Sigmoid colon (tissue), 7 donors: Measurements from ENCODE around the gene CEP85. TPM values are rescaled to one million over a fixed set of nuclear protein-coding genes. Genes with fewer than 3 reads are reported as not detected.

ENCODE experiments used
- DNase-seq: peaks from one replicate; pipeline ENCODE4 v3.0.0-alpha.2; 2019
- H3K27ac ChIP-seq, 4 donors: fragments of 200-600 bp; sonication (generic); one replicate each; pipeline ENCODE4 v1.5.1; 2016 to 2019; ENCODE audit warnings: mild to moderate bottlenecking in 1 of 4
- H3K27me3 ChIP-seq, 3 donors: fragments of 200-600 bp; sonication (generic); one replicate each; pipeline ENCODE4 v1.5.1; 2019; ENCODE audit warnings: mild to moderate bottlenecking in 1 of 3
- H3K36me3 ChIP-seq, 4 donors: fragments of 200-600 bp; sonication (generic); one replicate each; pipeline ENCODE4 v1.5.1; 2016 to 2019
- H3K4me1 ChIP-seq, 4 donors: fragments of 200-600 bp; sonication (generic); one replicate each; pipeline ENCODE4 v1.5.1; 2017 to 2019
- H3K4me3 ChIP-seq, 4 donors: fragments of 200-600 bp; sonication (generic); one replicate each; pipeline ENCODE4 v1.5.1; 2017 to 2019; ENCODE audit warnings: mild to moderate bottlenecking in 2 of 4, moderate library complexity in 1 of 4
- H3K9me3 ChIP-seq, 4 donors: fragments of 200-600 bp in 3 of 4; sonication (generic) in 3 of 4; one replicate each; pipeline versions ENCODE4 v1.5.1 to v1.6.1; 2013 to 2019
- CTCF ChIP-seq, 4 experiments: fragments of 450-650 bp in 3 of 4; fragments of 200-600 bp in 1 of 4; IDR thresholded peaks; one replicate each; pipeline ENCODE4 v1.5.1; 2016 to 2019; ENCODE audit warnings: antibody characterized with exemption in 4 of 4, mild to moderate bottlenecking in 3 of 4, moderate library complexity in 2 of 4
- EP300 ChIP-seq, 4 donors: sonication (generic); formaldehyde crosslinking; IDR thresholded peaks; one replicate each; pipeline ENCODE4 v1.6.1; 2017; ENCODE audit warnings: antibody characterized with exemption in 4 of 4
- POLR2A ChIP-seq, 2 donors: fragments of 450-650 bp; IDR thresholded peaks; one replicate each; pipeline ENCODE4 v1.6.1; 2016; ENCODE audit warnings: antibody characterized with exemption in 2 of 2, mild to moderate bottlenecking in 2 of 2, moderate library complexity in 2 of 2
- POLR2AphosphoS5 ChIP-seq, 4 donors: sonication (generic); formaldehyde crosslinking; IDR thresholded peaks; one replicate each; pipeline ENCODE4 v1.6.1; 2017; ENCODE audit warnings: antibody characterized with exemption in 4 of 4
- WGBS, 2 donors: extraction: QIAGEN DNeasy Blood & Tissue Kit; methylation state at CpG; one replicate each; pipeline ENCODE4 v1.1.7; 2013; 5-methylcytosine and 5-hydroxymethylcytosine counted together
- intact Hi-C: fragments of 100-400 bp; cut with DNase I; formaldehyde crosslinking; loops from one replicate; pipeline ENCODE4 v1.15.1; 2023
- polyA plus RNA-seq, 3 donors: library from polyadenylated mRNA; stranded (reverse); fragments of 200-250 nt; gene quantifications; one replicate each; pipeline ENCODE4 v1.2.3, GENCODE V29; 2013
- total RNA-seq, 4 donors: library from RNA; depleted of rRNA; stranded (reverse); fragments of >200 nt; gene quantifications; one replicate each; pipeline ENCODE4 v1.1.0, GENCODE V29; 2016
- donor health status: healthy with polysubstance abuse.
- donor health status: Bipolar disorder and iron deficiency.
- donor health status: healthy.

CEP85 gene
- total and polyA plus RNA-seq, 7 donors, result 1.9 to 12.9 (median 3.9) TPM

GRCh38 chr1:26275580-26276431 is 41.8 kb downstream of the CEP85 start:
- Histone ChIP-seq H3K4me1 (peaks cover 0 to 42% (median 32%) of the 10 kb centered on the region in 4 donors), H3K4me3 (no peak overlapping the region), H3K27ac (peak overlapping the region; percentile 69 to 98 (median 84)), H3K9me3 (no peaks in the 10 kb centered on the region), H3K27me3 (no peaks in the 10 kb centered on the region), H3K36me3 (peaks cover 0 to 8% (median 2%) of the 10 kb centered on the region in 4 donors)
- peak; percentile 92 for DNase-seq
- TF ChIP-seq POLR2AphosphoS5 (IDR thresholded peaks at IDR 0.05) (peak in 3 of 4 donors; percentile 29 to 63 (median 44)), EP300 (IDR thresholded peaks at IDR 0.05) (no peak), POLR2A (IDR thresholded peaks at IDR 0.05) (peak in 1 of 2 donors; percentile 23), CTCF (IDR thresholded peaks at IDR 0.05) (peak; percentile 86 to 94 (median 88))
- intact Hi-C loops, result loop anchor here (1.0 to 5.0 kb wide), 4 partner anchors 45 to 196 kb away; partner anchors contain the start of genes C1orf232, DHDDS, HMGN2 and ZNF593
- WGBS, 2 donors, result 24 to 34% methylated on average over 3 of the region's 3 CpGs

- peak overlapping the region; percentile 69 to 98 (median 84) for H3K27ac ChIP-seq
- intact Hi-C loops, result loop anchor here (5.0 kb wide), 3 partner anchors 109 to 196 kb away; partner anchors contain the start of genes C1orf232, DHDDS, HMGN2 and ZNF593
- TF ChIP-seq EP300 (IDR thresholded peaks at IDR 0.05), result no peak
- TF ChIP-seq POLR2A (IDR thresholded peaks at IDR 0.05), result no peak
- TF ChIP-seq POLR2AphosphoS5 (IDR thresholded peaks at IDR 0.05), result no peak
- TF ChIP-seq CTCF (IDR thresholded peaks at IDR 0.05), result no peak
- no peak for DNase-seq
- no peaks in the 10 kb centered on the region for H3K27me3 ChIP-seq
- H3K36me3 ChIP-seq, result peaks cover 0 to 5% (median 2%) of the 10 kb centered on the region in 4 donors
- peaks cover 0 to 48% (median 38%) of the 10 kb centered on the region in 4 donors for H3K4me1 ChIP-seq
- no peaks in the 10 kb centered on the region for H3K9me3 ChIP-seq
- no peak overlapping the region for H3K4me3 ChIP-seq
- WGBS, 2 donors, result 51 to 71% methylated on average over 2 of the region's 2 CpGs
Measured at GRCh38 chr1:26276432-26276838, 42.4 kb downstream of the CEP85 start.

GRCh38 chr1:26277261-26277661 is 43.3 kb downstream of the CEP85 start:
- WGBS, 2 donors, result 18 to 68% methylated on average over 3 of the region's 3 CpGs
- Histone ChIP-seq H3K4me1 (peaks cover 0 to 55% (median 46%) of the 10 kb centered on the region in 4 donors), H3K36me3 (peaks cover 0 to 5% (median 2%) of the 10 kb centered on the region in 4 donors), H3K27ac (peak overlapping the region; percentile 76 to 98 (median 91)), H3K27me3 (no peaks in the 10 kb centered on the region), H3K9me3 (no peaks in the 10 kb centered on the region), H3K4me3 (no peak overlapping the region)
- no peak for DNase-seq
- intact Hi-C loops, result loop anchor here (5.0 kb wide), 3 partner anchors 110 to 195 kb away; partner anchors contain the start of genes C1orf232, DHDDS, HMGN2 and ZNF593
- TF ChIP-seq POLR2A (IDR thresholded peaks at IDR 0.05), result peak in 1 of 2 donors; percentile 22
- no peak for TF ChIP-seq CTCF (IDR thresholded peaks at IDR 0.05)

- 29 to 84% methylated on average over 1 of the region's 1 CpG for WGBS, 2 donors
- no peak for TF ChIP-seq EP300 (IDR thresholded peaks at IDR 0.05)
- TF ChIP-seq POLR2AphosphoS5 (IDR thresholded peaks at IDR 0.05), result no peak
- TF ChIP-seq CTCF (IDR thresholded peaks at IDR 0.05), result no peak
- no peak for TF ChIP-seq POLR2A (IDR thresholded peaks at IDR 0.05)
- peaks cover 0 to 57% (median 48%) of the 10 kb centered on the region in 4 donors for H3K4me1 ChIP-seq
- no peaks in the 10 kb centered on the region for H3K27me3 ChIP-seq
- peaks cover 0 to 5% (median 2%) of the 10 kb centered on the region in 4 donors for H3K36me3 ChIP-seq
- no peak overlapping the region for H3K4me3 ChIP-seq
- intact Hi-C loops, result loop anchor here (5.0 kb wide), 3 partner anchors 110 to 195 kb away; partner anchors contain the start of genes C1orf232, DHDDS, HMGN2 and ZNF593
- DNase-seq, result no peak
- peak overlapping the region; percentile 88 to 98 (median 91) for H3K27ac ChIP-seq
- H3K9me3 ChIP-seq, result no peaks in the 10 kb centered on the region
Measured at GRCh38 chr1:26277719-26278118, 43.7 kb downstream of the CEP85 start.
